Measurements from ENCODE around the gene ADGRD2. TPM values are rescaled to one million over a fixed set of nuclear protein-coding genes. Genes with fewer than 3 reads are reported as not detected.

Gene ADGRD2
- total and polyA plus RNA-seq, 9 donors = not detected

GRCh38 chr9:124410321-124410913 lies 39.8 kb upstream of the ADGRD2 start:
- no peaks in the 10 kb centered on the region for H3K27me3 ChIP-seq
- 58 to 65% (median 61%) methylated on average over 3 of the region's 3 CpGs for WGBS, 3 donors
- TF ChIP-seq CTCF (IDR thresholded peaks at IDR 0.05) = no peak
- no peak for TF ChIP-seq POLR2A (IDR thresholded peaks at IDR 0.05)
- no peak for TF ChIP-seq EP300 (IDR thresholded peaks at IDR 0.05)
- intact Hi-C loops (cut with DNase I) = no loop called here
- no peaks in the 10 kb centered on the region for H3K36me3 ChIP-seq
- H3K27ac ChIP-seq = no peak overlapping the region
- H3K9me3 ChIP-seq = no peaks in the 10 kb centered on the region
- no peak for DNase-seq
- H3K4me1 ChIP-seq (ENCODE audit: insufficient read depth) = peaks cover 6% of the 10 kb centered on the region
- H3K4me3 ChIP-seq = no peak overlapping the region

- DNase-seq = no peak
- Histone ChIP-seq H3K9me3 (no peaks in the 10 kb centered on the region), H3K36me3 (no peaks in the 10 kb centered on the region), H3K4me1 (ENCODE audit: insufficient read depth) (peaks cover 6% of the 10 kb centered on the region), H3K27me3 (no peaks in the 10 kb centered on the region), H3K27ac (no peak overlapping the region), H3K4me3 (no peak overlapping the region)
- WGBS, 3 donors = 56 to 74% (median 67%) methylated on average over 5 of the region's 5 CpGs
- intact Hi-C loops (cut with DNase I) = no loop called here
- TF ChIP-seq CTCF (IDR thresholded peaks at IDR 0.05) (no peak), POLR2A (IDR thresholded peaks at IDR 0.05) (no peak), EP300 (IDR thresholded peaks at IDR 0.05) (no peak)
Observed at GRCh38 chr9:124411514-124412227, 38.6 kb upstream of the ADGRD2 start.

GRCh38 chr9:124412228-124412575 lies 38.0 kb upstream of the ADGRD2 start:
- Histone ChIP-seq H3K27ac (no peak overlapping the region), H3K4me1 (ENCODE audit: insufficient read depth) (peaks cover 6% of the 10 kb centered on the region), H3K36me3 (no peaks in the 10 kb centered on the region), H3K9me3 (no peaks in the 10 kb centered on the region), H3K27me3 (no peaks in the 10 kb centered on the region), H3K4me3 (no peak overlapping the region)
- WGBS, 3 donors = 82 to 88% (median 87%) methylated on average over 3 of the region's 3 CpGs
- intact Hi-C loops (cut with DNase I) = no loop called here
- DNase-seq = no peak
- TF ChIP-seq CTCF (IDR thresholded peaks at IDR 0.05) = no peak

- Histone ChIP-seq H3K27me3 (no peaks in the 10 kb centered on the region), H3K9me3 (no peaks in the 10 kb centered on the region), H3K36me3 (no peaks in the 10 kb centered on the region), H3K4me1 (ENCODE audit: insufficient read depth) (peaks cover 6% of the 10 kb centered on the region), H3K4me3 (peak overlapping the region; percentile 62), H3K27ac (no peak overlapping the region)
- no peak for DNase-seq
- TF ChIP-seq POLR2A (IDR thresholded peaks at IDR 0.05) = no peak
- no peak for TF ChIP-seq CTCF (IDR thresholded peaks at IDR 0.05)
- no peak for TF ChIP-seq EP300 (IDR thresholded peaks at IDR 0.05)
- 8 to 11% (median 11%) methylated on average over 13 of the region's 13 CpGs for WGBS, 3 donors
- intact Hi-C loops (cut with DNase I) = loop anchor here in 1 of 4 donors (5.0 kb wide), 1 partner anchor 123 kb away; no protein-coding TSS in a partner anchor
Observed at GRCh38 chr9:124414612-124415011, 35.6 kb upstream of the ADGRD2 start.
